HEK293T (cell line): ENCODE data around the gene EHD4.

Experiments used
- BHLHE40 ChIP-seq: fragments of 450-650 bp; IDR thresholded peaks from 2 replicates; pipeline ENCODE4 v1.6.1; 2016; ENCODE audit warnings: mild to moderate bottlenecking, moderate library complexity, borderline replicate concordance
- CTBP1 ChIP-seq: fragments of 450-650 bp; IDR thresholded peaks from 2 replicates; pipeline ENCODE4 v1.6.1; 2016; ENCODE audit warnings: borderline replicate concordance
- ELF4 ChIP-seq: fragments of 450-650 bp; IDR thresholded peaks from 2 replicates; pipeline ENCODE4 v1.6.1; 2017; ENCODE audit warnings: antibody characterized with exemption
- LEF1 ChIP-seq: fragments of 450-650 bp; IDR thresholded peaks from 2 replicates; pipeline ENCODE4 v1.6.1; 2017; ENCODE audit warnings: mild to moderate bottlenecking, borderline replicate concordance
- NFRKB ChIP-seq: fragments of 450-650 bp; IDR thresholded peaks from 2 replicates; pipeline ENCODE4 v1.6.1; 2016; ENCODE audit warnings: mild to moderate bottlenecking, moderate library complexity
- SUZ12 ChIP-seq: fragments of 450-650 bp; IDR thresholded peaks from 2 replicates; pipeline ENCODE4 v1.6.1; 2016; ENCODE audit warnings: mild to moderate bottlenecking

GRCh38 chr15:41992803-41993190 lies 20.4 kb upstream of the EHD4 start:
- TF ChIP-seq BHLHE40 (no peak), NFRKB (no peak), CTBP1 (no peak), LEF1 (no peak), ELF4 (no peak), SUZ12 (no peak)
